DND-41 (cell line): ENCODE data around the gene PXDC1.

Source experiments
- ATAC-seq: fragments of 200-7000 bp; cut with Tn5 transposase; 3 replicates; pipeline ENCODE4 v1.9.1; 2021; ENCODE audit warnings: low read depth; ENCODE audit not compliant: insufficient read depth
- DNase-seq: peaks from one replicate; pipeline ENCODE4 v3.0.0-alpha.2; 2020
- H2AFZ ChIP-seq: 2 replicates; pipeline ENCODE4 v1.6.0; 2012; ENCODE audit warnings: low read depth, low read length
- H3K27ac ChIP-seq: 2 replicates; pipeline ENCODE4 v1.5.1; 2012; ENCODE audit warnings: low read length, inconsistent platforms
- H3K27me3 ChIP-seq: fragments of 200-600 bp; sonication (generic); 2 replicates; pipeline ENCODE4 v1.6.0; 2012; ENCODE audit warnings: low read length, mild to moderate bottlenecking, inconsistent platforms; ENCODE audit not compliant: insufficient read depth, poor library complexity
- H3K36me3 ChIP-seq: 2 replicates; pipeline ENCODE4 v1.5.1; 2012; ENCODE audit warnings: low read length, inconsistent platforms; ENCODE audit not compliant: insufficient read depth
- H3K4me1 ChIP-seq: 2 replicates; pipeline ENCODE4 v1.5.1; 2012; ENCODE audit warnings: mild to moderate bottlenecking, low read length; ENCODE audit not compliant: insufficient read depth
- H3K4me2 ChIP-seq: 2 replicates; pipeline ENCODE4 v1.6.0; 2012; ENCODE audit warnings: mild to moderate bottlenecking, moderate library complexity, low read length, inconsistent platforms; ENCODE audit not compliant: insufficient read depth
- H3K4me3 ChIP-seq, 2 experiments: fragments of 200-600 bp in 1 of 2; shearing (Covaris generic) in 1 of 2; 2 replicates each; pipeline ENCODE4 v1.5.1; 2012 to 2016; ENCODE audit warnings: inconsistent platforms in 2 of 2, low read length in 2 of 2, mild to moderate bottlenecking in 2 of 2, low read depth in 1 of 2, moderate library complexity in 1 of 2
- H3K79me2 ChIP-seq: 2 replicates; pipeline ENCODE4 v1.6.0; 2012; ENCODE audit warnings: low read length, inconsistent platforms; ENCODE audit not compliant: insufficient read depth
- H3K9ac ChIP-seq: 2 replicates; pipeline ENCODE4 v1.6.0; 2012; ENCODE audit warnings: low read depth, mild to moderate bottlenecking, inconsistent platforms, low read length, moderate library complexity
- H3K9me3 ChIP-seq: 2 replicates; pipeline ENCODE4 v1.5.1; 2012; ENCODE audit warnings: low read length, moderate library complexity, mild to moderate bottlenecking, inconsistent platforms; ENCODE audit not compliant: insufficient read depth, severe bottlenecking
- H4K20me1 ChIP-seq: 2 replicates; pipeline ENCODE4 v1.6.0; 2012; ENCODE audit warnings: low read length; ENCODE audit not compliant: insufficient read depth
- CTCF ChIP-seq: IDR thresholded peaks from 2 replicates; pipeline ENCODE4 v1.5.1; 2012; ENCODE audit warnings: borderline replicate concordance, low read length, moderate library complexity, mild to moderate bottlenecking; ENCODE audit not compliant: poor library complexity, severe bottlenecking; ENCODE audit errors: extremely low read depth
- EZH2 ChIP-seq: IDR thresholded peaks from 3 replicates; pipeline ENCODE4 v1.6.1; 2012; ENCODE audit warnings: borderline replicate concordance, low read depth, mild to moderate bottlenecking, moderate library complexity, low read length, inconsistent platforms; ENCODE audit not compliant: severe bottlenecking

Gene PXDC1

DNA sequence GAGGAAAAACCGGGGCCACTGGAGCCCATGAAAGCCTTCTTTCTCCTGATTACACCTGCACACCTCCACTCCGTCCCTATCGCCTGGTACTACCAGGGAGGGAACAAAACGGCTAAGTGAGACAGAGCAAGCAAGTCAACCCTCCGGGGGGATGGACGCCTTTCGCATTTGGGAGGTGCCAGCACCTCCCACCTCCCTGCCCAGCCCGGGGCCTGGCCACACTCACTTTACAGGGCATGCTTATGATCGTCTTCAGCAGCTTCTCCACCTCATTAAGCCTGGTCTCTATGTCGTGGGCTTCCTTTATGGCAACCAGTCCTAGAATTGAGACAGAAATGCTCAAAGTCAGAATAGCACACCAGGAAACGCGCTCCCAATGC lies 13.7 kb downstream of the PXDC1 start:
- H3K9ac ChIP-seq, result no peak overlapping the region
- DNase-seq (no peak), ATAC-seq (no peak)
- no peak overlapping the region for H3K4me2 ChIP-seq
- peaks cover 16% of the 10 kb centered on the region for H3K27me3 ChIP-seq
- H3K4me3 ChIP-seq, result no peak overlapping the region
- H4K20me1 ChIP-seq, result peaks cover 3% of the 10 kb centered on the region; the same call in 1 of the 2 replicates
- TF ChIP-seq CTCF (no peak), EZH2 (no peak)
- no peaks in the 10 kb centered on the region for H3K79me2 ChIP-seq
- H3K9me3 ChIP-seq, result peaks cover 3% of the 10 kb centered on the region
- no peak overlapping the region for H3K27ac ChIP-seq
- no peak overlapping the region for H2AFZ ChIP-seq
- peaks cover 9% of the 10 kb centered on the region for H3K4me1 ChIP-seq
- H3K36me3 ChIP-seq, result no peaks in the 10 kb centered on the region

- peaks cover 3% of the 10 kb centered on the region for H3K9me3 ChIP-seq
- H3K4me1 ChIP-seq, result peaks cover 3% of the 10 kb centered on the region; the same call in 1 of the 2 replicates
- ATAC-seq (no peak), DNase-seq (no peak)
- H2AFZ ChIP-seq, result no peak overlapping the region
- no peak overlapping the region for H3K9ac ChIP-seq
- H4K20me1 ChIP-seq, result peaks cover 5% of the 10 kb centered on the region; the same call in 1 of the 2 replicates
- peaks cover 15% of the 10 kb centered on the region for H3K27me3 ChIP-seq
- no peak overlapping the region for H3K4me2 ChIP-seq
- TF ChIP-seq CTCF, result no peak
- no peak for TF ChIP-seq EZH2
- no peak overlapping the region for H3K4me3 ChIP-seq
- H3K79me2 ChIP-seq, result no peaks in the 10 kb centered on the region
- no peak overlapping the region for H3K27ac ChIP-seq
- H3K36me3 ChIP-seq, result no peaks in the 10 kb centered on the region
These were observed 14.2 kb downstream of the PXDC1 start for GRCh38 chr6:3737149-3737830.

DNA sequence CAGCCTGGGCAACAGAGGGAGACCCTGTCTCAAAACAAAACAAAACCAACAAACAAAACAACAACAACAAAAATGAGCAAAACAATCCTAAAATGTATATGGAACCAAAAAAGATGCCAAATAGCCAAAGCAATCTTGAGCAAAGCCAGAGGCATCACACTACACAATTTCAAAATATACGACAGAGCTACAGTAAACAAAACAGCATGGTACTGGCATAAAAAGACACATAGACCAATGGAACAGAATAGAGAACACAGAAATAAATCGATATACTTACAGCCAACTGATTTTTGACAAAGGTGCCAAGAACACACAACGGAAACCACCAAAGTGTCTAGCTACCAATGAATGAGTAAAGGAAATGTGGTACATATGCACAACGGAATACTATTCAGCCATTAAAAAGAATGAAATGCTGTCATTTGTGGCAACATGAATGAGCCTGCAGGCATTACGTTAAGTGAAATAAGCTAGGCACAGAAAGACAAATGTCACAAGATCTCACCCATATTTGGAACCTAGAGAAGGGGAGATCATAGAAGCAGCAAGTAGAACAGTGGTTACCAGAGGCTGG lies 16.4 kb downstream of the PXDC1 start:
- Histone ChIP-seq H3K36me3 (no peaks in the 10 kb centered on the region), H2AFZ (no peak overlapping the region), H3K27ac (no peak overlapping the region), H3K4me2 (no peak overlapping the region), H3K9ac (no peak overlapping the region), H3K79me2 (no peaks in the 10 kb centered on the region), H3K9me3 (peaks cover 3% of the 10 kb centered on the region), H3K4me3 (no peak overlapping the region), H3K27me3 (peaks cover 11% of the 10 kb centered on the region), H3K4me1 (no peaks in the 10 kb centered on the region), H4K20me1 (peaks cover 5% of the 10 kb centered on the region; the same call in 1 of the 2 replicates)
- TF ChIP-seq CTCF (no peak), EZH2 (no peak)
- DNase-seq (no peak), ATAC-seq (no peak)
